OCI-LY7 (cell line): ENCODE data around the gene BTN1A1. TPM values are rescaled to one million over a fixed set of nuclear protein-coding genes. Genes with fewer than 3 reads are reported as not detected.
"Not testable (repeated sequence)": the region's sequence is repeated elsewhere in the genome, so short reads cannot be mapped to it uniquely, and the experiment has no call there.

Experiments
- BruUV-seq: library from RNA; stranded (reverse); fragments of 400-500 nt; replicated peaks from 2 replicates; lab custom pipeline; 2021; lab: Mats Ljungman, UMichigan
- CTCF ChIA-PET: fragments of 300-600 bp; sonication (Branson Sonifier 250); formaldehyde crosslinking; loops from one replicate; lab custom pipeline; 2022; ENCODE audit warnings: antibody characterized with exemption; ENCODE audit not compliant: unreplicated experiment; lab: Charles Lee
- POLR2A ChIA-PET: fragments of 300-600 bp; sonication (Branson Sonifier 250); formaldehyde crosslinking; loops from one replicate; lab custom pipeline; 2022; ENCODE audit warnings: antibody characterized with exemption; lab: Charles Lee
- DNase-seq: peaks from one replicate; pipeline ENCODE4 v3.0.0-alpha.2; 2015; ENCODE audit warnings: low spot score
- H2AFZ ChIP-seq: fragments of 200-600 bp; sonication (generic), shearing (Covaris generic); 2 replicates; pipeline ENCODE4 v1.6.1; 2014; ENCODE audit warnings: mild to moderate bottlenecking, antibody characterized with exemption, low read length, moderate library complexity
- H3K27ac ChIP-seq: fragments of 200-600 bp; sonication (generic); 2 replicates; pipeline ENCODE4 v1.5.1; 2014; ENCODE audit warnings: mixed run types, low read depth, mild to moderate bottlenecking, moderate library complexity, low read length, inconsistent platforms; ENCODE audit not compliant: poor library complexity, severe bottlenecking
- H3K36me3 ChIP-seq: fragments of 200-600 bp; sonication (generic); 2 replicates; pipeline ENCODE4 v1.6.1; 2014; ENCODE audit warnings: mild to moderate bottlenecking, antibody characterized with exemption, low read length, moderate library complexity, mixed read lengths; ENCODE audit not compliant: insufficient read depth
- H3K4me1 ChIP-seq: fragments of 200-600 bp; sonication (generic); 2 replicates; pipeline ENCODE4 v1.5.1; 2014; ENCODE audit warnings: mild to moderate bottlenecking, low read length; ENCODE audit not compliant: insufficient read depth, poor library complexity, severe bottlenecking
- H3K4me2 ChIP-seq: fragments of 200-600 bp; sonication (generic); 2 replicates; pipeline ENCODE4 v1.6.1; 2014; ENCODE audit warnings: mild to moderate bottlenecking, low read length
- H3K4me3 ChIP-seq: fragments of 200-600 bp; sonication (generic); 2 replicates; pipeline ENCODE4 v1.5.1; 2014; ENCODE audit warnings: mild to moderate bottlenecking, low read depth, low read length; ENCODE audit not compliant: poor library complexity, severe bottlenecking
- H3K79me2 ChIP-seq: fragments of 200-600 bp; sonication (generic); 2 replicates; pipeline ENCODE4 v1.6.1; 2016; ENCODE audit warnings: low read depth, mild to moderate bottlenecking, low read length, moderate library complexity, mixed read lengths; ENCODE audit not compliant: insufficient read depth
- H3K9me2 ChIP-seq: fragments of 200-600 bp; sonication (generic); 2 replicates; pipeline ENCODE4 v1.6.1; 2016; ENCODE audit warnings: mild to moderate bottlenecking, low read length, mixed read lengths; ENCODE audit not compliant: insufficient read depth
- H3K9me3 ChIP-seq: fragments of 200-600 bp; sonication (generic); 2 replicates; pipeline ENCODE4 v1.6.1; 2014; ENCODE audit warnings: mild to moderate bottlenecking, mixed run types, low read length, mixed read lengths
- H4K20me1 ChIP-seq: fragments of 200-600 bp; sonication (generic); 2 replicates; pipeline ENCODE4 v1.6.1; 2014; ENCODE audit warnings: mild to moderate bottlenecking, antibody characterized with exemption, low read length, moderate library complexity, mixed read lengths; ENCODE audit not compliant: insufficient read depth
- EZH2phosphoT487 ChIP-seq: fragments of 200-600 bp; sonication (generic); IDR thresholded peaks from 2 replicates; pipeline ENCODE4 v1.6.1; 2018; ENCODE audit warnings: low read depth, borderline replicate concordance, mild to moderate bottlenecking, mixed run types, antibody characterized with exemption, low read length, moderate library complexity, mixed read lengths
- intact Hi-C: fragments of 100-400 bp; cut with micrococcal nuclease; formaldehyde crosslinking; loops from one replicate; pipeline ENCODE4 v1.10.0; 2022; ENCODE audit not compliant: unreplicated experiment
- total RNA-seq, 2 experiments: library from RNA; depleted of rRNA in 1 of 2; stranded (reverse); fragments of >200 nt in 1 of 2; shearing (Covaris generic) in 1 of 2; gene quantifications; 2 replicates each; pipeline ENCODE4 v1.2.3, GENCODE V29; 2014 to 2022
- TF ChIP-seq, protein P1 (sequence below): fragments of 200-600 bp; sonication (generic); conservative IDR thresholded peaks from 2 replicates; pipeline ENCODE4 v1.5.1; 2014; ENCODE audit warnings: mild to moderate bottlenecking, antibody characterized with exemption, low read length, moderate library complexity, mixed read lengths

The BTN1A1 gene
- total RNA-seq, 2 experiments from 2014 or later: 0.25 to 1.0 TPM

DNA sequence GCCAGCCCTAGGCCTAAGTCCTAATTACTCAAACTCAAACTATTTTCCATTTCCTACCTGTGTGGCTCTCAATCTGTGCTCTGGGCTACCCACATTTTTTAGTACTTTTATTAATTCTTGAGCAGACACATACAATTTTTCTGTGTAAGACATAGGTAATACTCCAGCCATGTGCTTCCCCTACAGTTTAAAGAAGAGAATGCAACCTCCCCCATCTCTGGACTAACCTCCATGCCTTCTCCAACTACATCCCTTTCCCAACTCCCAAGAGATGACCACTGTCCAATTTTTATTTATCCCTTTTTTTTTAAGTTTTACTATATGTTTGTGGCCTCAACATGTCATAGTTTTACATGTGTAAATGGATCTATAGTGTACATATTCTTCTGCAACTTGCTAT, 43.9 kb downstream of the BTN1A1 start:
- Histone ChIP-seq H3K9me3 (no peaks in the 10 kb centered on the region), H3K9me2 (no peaks in the 10 kb centered on the region), H3K79me2 (peaks cover 58% of the 10 kb centered on the region), H3K4me1 (peaks cover 42% of the 10 kb centered on the region), H2AFZ (no peak overlapping the region), H3K4me2 (no peak overlapping the region), H4K20me1 (no peaks in the 10 kb centered on the region), H3K4me3 (no peak overlapping the region), H3K36me3 (peaks cover 75% of the 10 kb centered on the region), H3K27ac (no peak overlapping the region)
- CTCF ChIA-PET: no interaction called here
- peak; percentile 48 for DNase-seq
- TF ChIP-seq EZH2phosphoT487: no peak
- TF ChIP-seq, protein P1, sequence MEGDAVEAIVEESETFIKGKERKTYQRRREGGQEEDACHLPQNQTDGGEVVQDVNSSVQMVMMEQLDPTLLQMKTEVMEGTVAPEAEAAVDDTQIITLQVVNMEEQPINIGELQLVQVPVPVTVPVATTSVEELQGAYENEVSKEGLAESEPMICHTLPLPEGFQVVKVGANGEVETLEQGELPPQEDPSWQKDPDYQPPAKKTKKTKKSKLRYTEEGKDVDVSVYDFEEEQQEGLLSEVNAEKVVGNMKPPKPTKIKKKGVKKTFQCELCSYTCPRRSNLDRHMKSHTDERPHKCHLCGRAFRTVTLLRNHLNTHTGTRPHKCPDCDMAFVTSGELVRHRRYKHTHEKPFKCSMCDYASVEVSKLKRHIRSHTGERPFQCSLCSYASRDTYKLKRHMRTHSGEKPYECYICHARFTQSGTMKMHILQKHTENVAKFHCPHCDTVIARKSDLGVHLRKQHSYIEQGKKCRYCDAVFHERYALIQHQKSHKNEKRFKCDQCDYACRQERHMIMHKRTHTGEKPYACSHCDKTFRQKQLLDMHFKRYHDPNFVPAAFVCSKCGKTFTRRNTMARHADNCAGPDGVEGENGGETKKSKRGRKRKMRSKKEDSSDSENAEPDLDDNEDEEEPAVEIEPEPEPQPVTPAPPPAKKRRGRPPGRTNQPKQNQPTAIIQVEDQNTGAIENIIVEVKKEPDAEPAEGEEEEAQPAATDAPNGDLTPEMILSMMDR: peak; percentile 75
- intact Hi-C loops: no loop called here
- POLR2A ChIA-PET: no interaction called here
- no TSS peak for BruUV-seq

DNA sequence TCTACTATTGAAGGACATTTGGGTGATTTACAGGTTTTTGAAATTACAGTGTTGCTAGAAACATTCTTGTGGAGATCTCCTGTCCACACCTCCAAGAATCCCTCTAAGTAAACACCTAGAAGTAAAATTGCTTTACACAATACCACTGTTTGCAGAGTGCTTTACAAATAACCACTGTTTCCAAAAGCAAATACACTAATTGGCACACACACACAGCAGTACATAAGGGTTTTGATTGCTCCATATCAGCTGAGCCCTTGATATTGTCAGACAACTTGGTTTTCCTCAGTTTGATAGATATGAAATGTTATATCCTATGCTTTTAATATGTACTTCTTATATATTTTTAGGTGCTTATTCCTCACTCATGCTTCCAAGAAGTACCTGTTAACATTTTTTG, 44.4 kb downstream of the BTN1A1 start:
- H3K79me2 ChIP-seq: peaks cover 53% of the 10 kb centered on the region
- H2AFZ ChIP-seq: no peak overlapping the region
- TF ChIP-seq, protein P1: no peak
- TF ChIP-seq EZH2phosphoT487: no peak
- H3K9me3 ChIP-seq: no peaks in the 10 kb centered on the region
- H3K4me1 ChIP-seq: peaks cover 42% of the 10 kb centered on the region
- H3K4me2 ChIP-seq: no peak overlapping the region
- ChIA-PET POLR2A (no interaction called here), CTCF (no interaction called here)
- no peak for DNase-seq
- H3K9me2 ChIP-seq: no peaks in the 10 kb centered on the region
- intact Hi-C loops: no loop called here
- no TSS peak for BruUV-seq
- no peak overlapping the region for H3K4me3 ChIP-seq
- H4K20me1 ChIP-seq: no peaks in the 10 kb centered on the region
- H3K27ac ChIP-seq: no peak overlapping the region
- H3K36me3 ChIP-seq: peaks cover 75% of the 10 kb centered on the region

DNA sequence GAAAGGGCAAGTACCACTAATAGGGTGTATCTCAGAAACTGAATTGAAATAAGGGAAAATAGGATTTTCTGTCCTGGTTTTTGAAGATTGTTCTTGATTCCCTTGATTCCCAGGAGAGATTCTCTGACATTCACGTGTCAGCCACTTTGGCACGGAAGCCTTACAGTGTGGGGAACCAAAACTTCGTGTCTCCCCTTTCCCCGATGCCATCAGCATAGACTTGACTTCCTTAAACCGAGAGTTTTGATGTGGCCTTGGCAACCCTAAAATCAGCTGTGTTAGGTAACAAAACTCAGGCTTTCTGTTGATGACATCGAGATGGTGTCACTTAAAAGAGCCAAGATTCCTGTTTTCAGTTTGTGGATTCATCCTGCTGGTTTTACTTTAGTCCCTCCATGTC, 45.5 kb downstream of the BTN1A1 start:
- intact Hi-C loops: no loop called here
- peaks cover 68% of the 10 kb centered on the region for H3K36me3 ChIP-seq
- H3K27ac ChIP-seq: no peak overlapping the region
- H3K9me2 ChIP-seq: no peaks in the 10 kb centered on the region
- ChIA-PET POLR2A (interaction anchor here (0.5 kb wide), 1 partner anchor 327 kb away, joined by 3 read pairs; no protein-coding TSS in a partner anchor), CTCF (interaction anchor here (0.6 kb wide), 1 partner anchor 1504 kb away, joined by 3 read pairs; no protein-coding TSS in a partner anchor)
- H3K4me1 ChIP-seq: peaks cover 43% of the 10 kb centered on the region
- no TSS peak for BruUV-seq
- H3K9me3 ChIP-seq: no peaks in the 10 kb centered on the region
- peaks cover 41% of the 10 kb centered on the region for H3K79me2 ChIP-seq
- no peaks in the 10 kb centered on the region for H4K20me1 ChIP-seq
- no peak overlapping the region for H2AFZ ChIP-seq
- H3K4me3 ChIP-seq: no peak overlapping the region
- no peak overlapping the region for H3K4me2 ChIP-seq
- no peak for DNase-seq
- TF ChIP-seq, protein P1: no peak
- TF ChIP-seq EZH2phosphoT487: no peak

DNA sequence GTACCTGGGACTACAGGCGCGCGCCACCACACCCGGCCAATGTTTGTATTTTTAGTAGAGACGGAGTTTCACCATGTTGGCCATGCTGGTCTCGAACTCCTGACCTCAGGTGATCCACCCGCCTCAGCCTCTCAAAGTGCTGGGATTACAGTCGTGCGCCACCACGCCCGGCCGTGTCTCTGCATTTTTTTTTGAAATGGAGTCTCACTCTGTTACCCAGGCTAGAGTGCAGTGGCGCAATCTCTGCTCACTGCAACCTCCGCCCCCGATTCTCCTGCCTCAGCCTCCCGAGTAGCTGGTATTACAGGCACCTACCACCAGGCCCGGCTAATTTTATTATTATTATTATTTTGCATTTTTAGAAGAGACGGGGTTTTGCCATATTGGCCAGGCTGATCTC, 47.3 kb downstream of the BTN1A1 start:
- H3K36me3 ChIP-seq: peaks cover 51% of the 10 kb centered on the region
- CTCF ChIA-PET, DNase-seq, H3K27ac ChIP-seq, H3K4me2 ChIP-seq, intact Hi-C loops, BruUV-seq, H3K9me3 ChIP-seq, H3K9me2 ChIP-seq, H3K4me3 ChIP-seq, H4K20me1 ChIP-seq, H2AFZ ChIP-seq: not testable (repeated sequence)
- POLR2A ChIA-PET: interaction anchor here (0.9 kb wide), 1 partner anchor 8 kb away, joined by 3 read pairs; no protein-coding TSS in a partner anchor
- peaks cover 43% of the 10 kb centered on the region for H3K4me1 ChIP-seq
- peaks cover 24% of the 10 kb centered on the region for H3K79me2 ChIP-seq
